Smooth muscle cell (in vitro differentiated cells): Measurements from ENCODE around the gene COL11A1. TPM values are rescaled to one million over a fixed set of nuclear protein-coding genes. Genes with fewer than 3 reads are reported as not detected.

Source experiments
- DNase-seq: peaks from one replicate; lab custom pipeline; 2025; ENCODE audit not compliant: unreplicated experiment; lab: John Stamatoyannopoulos, UW
- H2AFZ ChIP-seq: fragments of 200-600 bp; sonication (generic); 2 replicates; pipeline ENCODE4 v1.6.0; 2016; ENCODE audit warnings: antibody characterized with exemption, low read depth, mild to moderate bottlenecking
- H3F3A ChIP-seq: fragments of 200-600 bp; sonication (generic); 2 replicates; pipeline ENCODE4 v1.6.0; 2017; ENCODE audit warnings: antibody characterized with exemption, low read depth
- H3K27ac ChIP-seq: fragments of 200-600 bp; sonication (generic); 2 replicates; pipeline ENCODE4 v1.5.1; 2016; ENCODE audit warnings: low read depth, mild to moderate bottlenecking
- H3K27me3 ChIP-seq: fragments of 200-600 bp; sonication (generic); 2 replicates; pipeline ENCODE4 v1.6.1; 2016; ENCODE audit warnings: low read depth, mild to moderate bottlenecking
- H3K36me3 ChIP-seq: fragments of 200-600 bp; sonication (generic); 2 replicates; pipeline ENCODE4 v1.5.1; 2016; ENCODE audit warnings: low read depth
- H3K4me1 ChIP-seq: fragments of 200-600 bp; sonication (generic); 2 replicates; pipeline ENCODE4 v1.5.1; 2016; ENCODE audit warnings: low read depth
- H3K4me2 ChIP-seq: fragments of 200-600 bp; sonication (generic); 2 replicates; pipeline ENCODE4 v1.6.0; 2016; ENCODE audit warnings: mild to moderate bottlenecking
- H3K4me3 ChIP-seq: fragments of 200-600 bp; sonication (generic); 2 replicates; pipeline ENCODE4 v1.5.1; 2016; ENCODE audit warnings: mild to moderate bottlenecking
- H3K79me2 ChIP-seq: fragments of 200-600 bp; sonication (generic); 2 replicates; pipeline ENCODE4 v1.6.0; 2016; ENCODE audit warnings: low read depth, mild to moderate bottlenecking
- H3K9ac ChIP-seq: fragments of 200-600 bp; sonication (generic); 2 replicates; pipeline ENCODE4 v1.6.0; 2016; ENCODE audit warnings: low read depth
- H3K9me3 ChIP-seq: fragments of 200-600 bp; sonication (generic); replicated peaks from 2 replicates; pipeline ENCODE4 v1.5.1; 2016; ENCODE audit warnings: low read depth
- H4K20me1 ChIP-seq: fragments of 200-600 bp; sonication (generic); 2 replicates; pipeline ENCODE4 v1.6.0; 2016; ENCODE audit warnings: low read depth
- WGBS: methylation state at CpG from one replicate; pipeline ENCODE4 v1.1.7; 2016; ENCODE audit warnings: low lambda C conversion rate; 5-methylcytosine and 5-hydroxymethylcytosine counted together
- polyA plus RNA-seq: library from polyadenylated mRNA; unstranded; fragments of >200 nt; fragmentation: Nextera tagmentation; extraction: Ambion mirVana; gene quantifications from 2 replicates; pipeline ENCODE4 v1.2.1, GENCODE V29; 2016
- total RNA-seq: library from RNA; depleted of rRNA; stranded (reverse); fragments of >200 nt; gene quantifications from 2 replicates; pipeline ENCODE4 v1.2.3, GENCODE V29; 2014
- TF ChIP-seq, protein P1 (sequence below): fragments of 200-600 bp; sonication (generic); IDR thresholded peaks from 2 replicates; pipeline ENCODE4 v1.5.1; 2017; ENCODE audit warnings: borderline replicate concordance, mild to moderate bottlenecking, antibody characterized with exemption; ENCODE audit not compliant: insufficient read depth, poor library complexity, severe bottlenecking

The COL11A1 gene
- total and polyA plus RNA-seq, 2 experiments from 2014 or later = 155 to 236 TPM

GRCh38 chr1:103087256-103087655 lies 21.1 kb downstream of the COL11A1 start:
- Histone ChIP-seq H3K4me2 (no peak overlapping the region), H3K27ac (no peak overlapping the region), H2AFZ (no peak overlapping the region), H4K20me1 (peaks cover 94% of the 10 kb centered on the region), H3K9ac (no peak overlapping the region), H3K4me3 (no peak overlapping the region), H3K79me2 (peaks cover 27% of the 10 kb centered on the region), H3K4me1 (no peaks in the 10 kb centered on the region), H3F3A (no peaks in the 10 kb centered on the region), H3K27me3 (no peaks in the 10 kb centered on the region), H3K36me3 (no peaks in the 10 kb centered on the region), H3K9me3 (no peaks in the 10 kb centered on the region)
- TF ChIP-seq, protein P1, sequence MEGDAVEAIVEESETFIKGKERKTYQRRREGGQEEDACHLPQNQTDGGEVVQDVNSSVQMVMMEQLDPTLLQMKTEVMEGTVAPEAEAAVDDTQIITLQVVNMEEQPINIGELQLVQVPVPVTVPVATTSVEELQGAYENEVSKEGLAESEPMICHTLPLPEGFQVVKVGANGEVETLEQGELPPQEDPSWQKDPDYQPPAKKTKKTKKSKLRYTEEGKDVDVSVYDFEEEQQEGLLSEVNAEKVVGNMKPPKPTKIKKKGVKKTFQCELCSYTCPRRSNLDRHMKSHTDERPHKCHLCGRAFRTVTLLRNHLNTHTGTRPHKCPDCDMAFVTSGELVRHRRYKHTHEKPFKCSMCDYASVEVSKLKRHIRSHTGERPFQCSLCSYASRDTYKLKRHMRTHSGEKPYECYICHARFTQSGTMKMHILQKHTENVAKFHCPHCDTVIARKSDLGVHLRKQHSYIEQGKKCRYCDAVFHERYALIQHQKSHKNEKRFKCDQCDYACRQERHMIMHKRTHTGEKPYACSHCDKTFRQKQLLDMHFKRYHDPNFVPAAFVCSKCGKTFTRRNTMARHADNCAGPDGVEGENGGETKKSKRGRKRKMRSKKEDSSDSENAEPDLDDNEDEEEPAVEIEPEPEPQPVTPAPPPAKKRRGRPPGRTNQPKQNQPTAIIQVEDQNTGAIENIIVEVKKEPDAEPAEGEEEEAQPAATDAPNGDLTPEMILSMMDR = no peak
- WGBS = 100% methylated on average over 1 of the region's 1 CpG
- DNase-seq = no peak

DNA sequence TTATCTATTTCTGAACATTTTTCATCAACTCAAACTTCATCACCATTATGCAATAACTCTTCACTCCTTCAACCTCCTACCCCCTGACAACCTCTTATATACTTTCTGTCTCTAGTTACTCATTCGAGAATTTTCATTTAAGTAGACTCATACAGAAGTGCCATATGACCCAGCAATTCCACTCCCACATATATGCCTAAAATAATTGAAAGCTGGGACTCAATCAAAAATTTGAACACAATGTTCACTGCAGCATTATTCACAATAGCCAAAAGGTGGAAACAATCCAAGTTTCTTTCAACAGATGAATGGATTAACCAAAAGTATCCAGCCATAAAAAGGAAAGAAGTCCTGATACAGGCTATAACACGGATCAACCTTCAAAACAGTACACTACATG lies 24.1 kb downstream of the COL11A1 start:
- Histone ChIP-seq H3K4me3 (no peak overlapping the region), H3K9me3 (no peaks in the 10 kb centered on the region), H4K20me1 (peaks cover 90% of the 10 kb centered on the region), H3K27me3 (no peaks in the 10 kb centered on the region), H3K27ac (no peak overlapping the region), H3K4me2 (no peak overlapping the region), H3F3A (no peaks in the 10 kb centered on the region), H2AFZ (no peak overlapping the region), H3K4me1 (no peaks in the 10 kb centered on the region), H3K36me3 (no peaks in the 10 kb centered on the region), H3K79me2 (peaks cover 20% of the 10 kb centered on the region), H3K9ac (no peak overlapping the region)
- no peak for DNase-seq
- TF ChIP-seq, protein P1 = no peak
- 69% methylated on average over 2 of the region's 2 CpGs for WGBS

DNA sequence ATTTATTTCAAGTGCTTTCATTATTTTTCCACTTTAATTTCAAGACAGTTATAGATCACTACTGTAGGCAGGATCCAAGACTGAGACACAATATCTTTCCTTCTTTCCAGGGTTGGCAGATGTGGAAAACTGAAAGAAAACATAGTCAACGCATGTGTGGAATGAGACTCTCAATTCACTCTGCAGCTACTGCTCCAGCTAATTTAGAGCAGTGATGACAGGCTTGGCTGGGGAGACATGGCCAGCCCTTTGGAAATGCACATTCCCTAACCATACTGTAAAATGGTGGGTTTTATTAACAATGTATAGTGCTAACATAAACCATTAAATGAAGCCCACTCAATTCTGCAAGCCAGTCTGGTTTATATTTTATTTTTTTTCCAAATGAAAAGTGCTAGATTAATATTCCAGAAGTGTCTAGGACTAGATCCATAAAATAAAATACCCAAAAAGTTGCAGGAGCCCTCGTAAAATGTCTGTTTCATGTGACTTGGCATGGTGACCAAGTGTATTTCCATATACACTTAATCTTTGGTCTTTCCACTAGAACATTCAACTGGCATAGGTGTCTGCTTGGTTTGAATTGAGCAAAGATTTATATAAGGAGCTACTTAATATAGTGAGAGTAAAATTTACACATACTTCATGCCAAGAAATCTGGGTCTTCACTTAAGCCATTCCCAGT lies 32.9 kb downstream of the COL11A1 start:
- H3K36me3 ChIP-seq = peaks cover 7% of the 10 kb centered on the region
- no peak for DNase-seq
- no peaks in the 10 kb centered on the region for H3K27me3 ChIP-seq
- no peak overlapping the region for H3K9ac ChIP-seq
- 90% methylated on average over 2 of the region's 2 CpGs for WGBS
- peaks cover 42% of the 10 kb centered on the region for H4K20me1 ChIP-seq
- H3K4me3 ChIP-seq = no peak overlapping the region
- peaks cover 2% of the 10 kb centered on the region for H3K9me3 ChIP-seq
- TF ChIP-seq, protein P1 = no peak
- H2AFZ ChIP-seq = no peak overlapping the region
- H3K4me2 ChIP-seq = no peak overlapping the region
- peaks cover 8% of the 10 kb centered on the region for H3K79me2 ChIP-seq
- no peak overlapping the region for H3K27ac ChIP-seq
- H3F3A ChIP-seq = no peaks in the 10 kb centered on the region
- no peaks in the 10 kb centered on the region for H3K4me1 ChIP-seq

DNA sequence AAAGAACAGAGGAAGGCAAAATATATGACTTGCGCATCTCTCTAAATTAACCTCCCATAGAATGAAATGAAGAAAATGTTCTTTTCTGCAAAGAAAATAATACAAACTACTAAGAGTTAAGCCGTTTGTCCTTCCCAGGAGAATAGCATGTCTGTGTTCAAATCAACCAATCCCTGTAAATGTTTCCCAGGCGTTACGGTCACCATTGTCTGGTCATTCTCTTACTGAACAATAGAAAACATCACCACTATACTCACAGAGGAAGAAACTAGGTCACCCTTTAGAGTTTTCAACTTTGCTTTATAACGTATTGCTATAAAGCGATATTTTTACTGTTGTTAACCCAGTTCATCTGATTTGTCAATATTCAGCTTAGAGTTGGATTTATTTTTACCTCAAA lies 34.1 kb downstream of the COL11A1 start:
- no peak overlapping the region for H2AFZ ChIP-seq
- no peaks in the 10 kb centered on the region for H3K27me3 ChIP-seq
- no peak overlapping the region for H3K27ac ChIP-seq
- peaks cover 39% of the 10 kb centered on the region for H4K20me1 ChIP-seq
- H3K4me3 ChIP-seq = no peak overlapping the region
- peaks cover 3% of the 10 kb centered on the region for H3K79me2 ChIP-seq
- TF ChIP-seq, protein P1 = no peak
- no peaks in the 10 kb centered on the region for H3F3A ChIP-seq
- WGBS = 90% methylated on average over 6 of the region's 6 CpGs
- DNase-seq = no peak
- H3K36me3 ChIP-seq = peaks cover 7% of the 10 kb centered on the region
- no peak overlapping the region for H3K4me2 ChIP-seq
- no peak overlapping the region for H3K9ac ChIP-seq
- peaks cover 5% of the 10 kb centered on the region for H3K9me3 ChIP-seq
- H3K4me1 ChIP-seq = no peaks in the 10 kb centered on the region
